ENCODE results near the gene SCIN. TPM values are rescaled to one million over a fixed set of nuclear protein-coding genes. Genes with fewer than 3 reads are reported as not detected.

The SCIN gene
- total RNA-seq, 4 donors from 2014 or later = 9.1 to 257 (median 208) TPM

GRCh38 chr7:12557282-12557681 is 13.2 kb upstream of the SCIN start:
- Histone ChIP-seq H3K27ac (no peak overlapping the region), H3K27me3 (no peaks in the 10 kb centered on the region), H3K4me3 (no peak overlapping the region), H3K9me3 (no peaks in the 10 kb centered on the region), H3K36me3 (no peaks in the 10 kb centered on the region), H3K4me1 (no peaks in the 10 kb centered on the region)
- no peak for DNase-seq
- TF ChIP-seq CTCF (IDR thresholded peaks at IDR 0.05) (no peak), POLR2A (IDR thresholded peaks at IDR 0.05) (no peak)

- TF ChIP-seq CTCF (IDR thresholded peaks at IDR 0.05) = no peak
- TF ChIP-seq POLR2A (IDR thresholded peaks at IDR 0.05) = no peak
- no peak for DNase-seq
- H3K4me1 ChIP-seq = peaks cover 0 to 6% (median 0%) of the 10 kb centered on the region in 4 donors
- H3K27me3 ChIP-seq = no peaks in the 10 kb centered on the region
- no peaks in the 10 kb centered on the region for H3K9me3 ChIP-seq
- H3K36me3 ChIP-seq = no peaks in the 10 kb centered on the region
- peak overlapping the region in 2 of 4 donors; percentile 10 to 53 for H3K27ac ChIP-seq
- H3K4me3 ChIP-seq = no peak overlapping the region
Observed at GRCh38 chr7:12564996-12565764, 5.3 kb upstream of the SCIN start.

- H3K9me3 ChIP-seq = no peaks in the 10 kb centered on the region
- no peak overlapping the region for H3K4me3 ChIP-seq
- H3K27ac ChIP-seq = no peak overlapping the region
- TF ChIP-seq POLR2A (IDR thresholded peaks at IDR 0.05) = no peak
- TF ChIP-seq CTCF (IDR thresholded peaks at IDR 0.05) = no peak
- DNase-seq = no peak
- no peaks in the 10 kb centered on the region for H3K36me3 ChIP-seq
- no peaks in the 10 kb centered on the region for H3K27me3 ChIP-seq
- H3K4me1 ChIP-seq = peaks cover 0 to 6% (median 0%) of the 10 kb centered on the region in 4 donors
Observed at GRCh38 chr7:12565873-12566272, 4.6 kb upstream of the SCIN start.

- TF ChIP-seq CTCF (IDR thresholded peaks at IDR 0.05) (no peak), POLR2A (IDR thresholded peaks at IDR 0.05) (no peak)
- DNase-seq = no peak
Observed at GRCh38 chr7:12567015-12567414, 3.5 kb upstream of the SCIN start.

GRCh38 chr7:12569673-12570072 is 847 bp upstream of the SCIN start:
- TF ChIP-seq CTCF (IDR thresholded peaks at IDR 0.05) (no peak), POLR2A (IDR thresholded peaks at IDR 0.05) (no peak)
- Histone ChIP-seq H3K4me3 (peak overlapping the region in 3 of 4 donors; percentile 31 to 61 (median 56)), H3K27ac (peak overlapping the region in 2 of 4 donors; percentile 88 to 89)

More at GRCh38 chr7:12567015-12567414, 3.5 kb upstream of the SCIN start:
- Histone ChIP-seq H3K4me3 (no peak overlapping the region), H3K27me3 (no peaks in the 10 kb centered on the region), H3K36me3 (no peaks in the 10 kb centered on the region), H3K27ac (no peak overlapping the region), H3K4me1 (peaks cover 0 to 6% (median 0%) of the 10 kb centered on the region in 4 donors), H3K9me3 (no peaks in the 10 kb centered on the region)

More at GRCh38 chr7:12569673-12570072, 847 bp upstream of the SCIN start:
- DNase-seq = no peak
- Histone ChIP-seq H3K9me3 (no peaks in the 10 kb centered on the region), H3K4me1 (peaks cover 0 to 5% (median 0%) of the 10 kb centered on the region in 4 donors), H3K27me3 (no peaks in the 10 kb centered on the region), H3K36me3 (no peaks in the 10 kb centered on the region)

All from Peyer's patch (tissue), 4 donors.